GM12891 (cell line): ENCODE results near the gene HDLBP.

Experiments
- DNase-seq: peaks from one replicate; pipeline ENCODE4 v3.0.0; 2011; ENCODE audit warnings: low spot score; ENCODE audit not compliant: insufficient read length
- FAIRE-seq: peaks from 2 replicates; lab custom pipeline; 2011; peaks lifted over from hg19 to GRCh38; lab: Jason Lieb, UNC
- PAX5 ChIP-seq: IDR thresholded peaks from 2 replicates; pipeline ENCODE4 v1.6.1; 2011; ENCODE audit warnings: low read length, moderate library complexity, mild to moderate bottlenecking; ENCODE audit not compliant: insufficient read depth, severe bottlenecking
- POLR2A ChIP-seq: IDR thresholded peaks from 2 replicates; pipeline ENCODE4 v1.6.1; 2011; ENCODE audit warnings: low read depth, low read length, control low read depth
- POLR2AphosphoS5 ChIP-seq: IDR thresholded peaks from 2 replicates; pipeline ENCODE4 v1.6.1; 2011; ENCODE audit warnings: low read depth, low read length, control low read depth
- POU2F2 ChIP-seq: IDR thresholded peaks from 2 replicates; pipeline ENCODE4 v1.6.1; 2011; ENCODE audit warnings: low read depth, mild to moderate bottlenecking, control low read depth, low read length, moderate library complexity
- SPI1 ChIP-seq: IDR thresholded peaks from 2 replicates; pipeline ENCODE4 v1.6.1; 2011; ENCODE audit warnings: low read depth, low read length, control low read depth
- TAF1 ChIP-seq: IDR thresholded peaks from 2 replicates; pipeline ENCODE4 v1.6.1; 2011; ENCODE audit warnings: low read depth, low read length, control low read depth

Gene HDLBP

DNA sequence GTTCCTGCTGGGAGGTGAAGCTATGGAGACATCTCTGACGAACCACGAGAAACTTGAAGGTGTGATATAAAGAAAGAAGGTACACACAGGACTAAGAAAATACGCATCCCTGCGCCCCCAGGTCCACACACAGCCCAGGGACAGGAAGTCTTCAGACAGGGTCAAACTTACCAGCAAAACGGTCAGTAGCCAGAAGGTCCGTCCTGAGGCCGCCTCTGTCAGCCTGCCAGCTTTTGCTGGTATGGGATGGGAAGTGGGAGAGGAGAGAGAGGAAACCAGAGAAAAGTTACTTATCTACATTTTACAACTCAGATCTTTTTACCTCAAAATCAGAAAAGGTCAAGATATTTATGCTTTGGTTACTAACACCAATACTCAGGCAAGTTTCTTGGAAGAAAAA lies 47.2 kb downstream of the HDLBP start:
- no peak for TF ChIP-seq SPI1
- TF ChIP-seq PAX5 = no peak
- TF ChIP-seq POLR2AphosphoS5 = no peak
- TF ChIP-seq TAF1 = no peak
- TF ChIP-seq POLR2A = no peak
- TF ChIP-seq POU2F2 = no peak
- no peak for FAIRE-seq
- DNase-seq = no peak

GRCh38 chr2:241267249-241268067 lies 48.0 kb downstream of the HDLBP start:
- TF ChIP-seq PAX5 = no peak
- no peak for TF ChIP-seq POU2F2
- TF ChIP-seq POLR2AphosphoS5 = no peak
- TF ChIP-seq SPI1 = no peak
- no peak for TF ChIP-seq POLR2A
- TF ChIP-seq TAF1 = no peak
- DNase-seq = no peak
- peak; percentile 33 for FAIRE-seq

- no peak for FAIRE-seq
- TF ChIP-seq POU2F2 (no peak), POLR2A (no peak), POLR2AphosphoS5 (no peak), TAF1 (no peak), SPI1 (no peak), PAX5 (no peak)
Observed at GRCh38 chr2:241265506-241265905, 50.0 kb downstream of the HDLBP start.

DNA sequence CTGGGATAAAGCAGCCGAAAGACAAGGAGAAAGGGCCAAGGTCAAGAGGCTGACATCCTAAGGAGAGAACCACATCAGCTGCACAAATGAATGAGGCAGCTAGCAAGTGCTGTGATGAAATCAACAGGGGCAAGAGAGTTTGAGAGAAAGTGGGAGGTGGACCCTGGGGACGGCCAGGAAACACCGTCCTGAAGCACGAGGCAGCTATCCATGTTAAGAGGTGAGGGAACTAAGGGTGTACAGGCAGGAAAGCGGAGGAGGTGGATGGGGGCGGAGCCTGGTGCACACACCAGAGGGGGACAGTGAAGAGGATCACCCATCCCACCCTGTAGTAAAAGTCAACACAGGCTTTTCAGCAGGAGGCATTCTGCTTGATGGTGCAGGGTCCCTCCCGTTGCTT lies 52.4 kb downstream of the HDLBP start:
- no peak for DNase-seq
- no peak for FAIRE-seq
- no peak for TF ChIP-seq POLR2AphosphoS5
- no peak for TF ChIP-seq POU2F2
- no peak for TF ChIP-seq TAF1
- no peak for TF ChIP-seq SPI1
- TF ChIP-seq PAX5 = no peak
- no peak for TF ChIP-seq POLR2A

More at GRCh38 chr2:241265506-241265905, 50.0 kb downstream of the HDLBP start:
- no peak for DNase-seq

DNA sequence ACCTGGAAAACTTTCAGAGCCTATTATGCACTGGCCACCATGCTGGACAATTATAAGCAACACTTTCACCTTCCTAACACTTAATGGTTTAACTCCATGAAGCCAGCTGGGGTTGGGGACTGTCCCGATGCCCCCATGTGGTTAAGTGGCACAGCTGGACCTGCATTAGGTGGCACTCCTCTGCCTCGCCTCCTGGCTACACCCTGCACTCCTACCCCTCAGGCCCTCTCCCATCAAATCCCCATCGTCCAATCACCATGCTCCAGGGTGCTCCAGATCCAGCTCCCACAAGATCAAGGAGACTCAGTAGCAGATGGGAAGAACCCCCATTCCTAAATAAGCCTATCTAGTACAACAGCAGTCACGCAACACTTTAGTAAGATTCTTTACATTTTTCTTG lies 53.8 kb downstream of the HDLBP start:
- no peak for FAIRE-seq
- TF ChIP-seq PAX5 (no peak), POLR2AphosphoS5 (no peak), POU2F2 (no peak), POLR2A (no peak), SPI1 (no peak), TAF1 (no peak)

DNA sequence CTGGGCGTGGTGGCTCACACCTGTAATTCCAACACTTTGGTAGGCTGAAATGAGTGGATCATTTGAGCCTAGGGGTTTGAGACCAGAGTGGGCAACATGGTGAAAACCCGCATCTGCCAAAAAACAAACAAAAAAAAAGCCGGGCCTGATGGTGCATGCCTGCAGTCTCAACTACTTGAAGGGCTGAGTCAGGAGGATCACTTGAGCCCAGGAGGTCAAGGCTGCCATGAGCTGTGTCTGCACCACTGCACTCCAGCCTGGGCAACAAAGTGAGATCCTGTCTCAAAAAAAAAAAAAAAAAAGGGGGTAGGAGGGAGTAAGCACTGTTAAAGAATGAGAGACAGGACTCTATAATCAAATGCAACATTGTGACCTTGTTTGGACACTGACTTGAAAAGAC lies 54.6 kb downstream of the HDLBP start:
- no peak for DNase-seq
- FAIRE-seq = no peak
- TF ChIP-seq POU2F2 = no peak
- no peak for TF ChIP-seq POLR2A
- no peak for TF ChIP-seq TAF1
- no peak for TF ChIP-seq PAX5
- TF ChIP-seq POLR2AphosphoS5 = no peak
- TF ChIP-seq SPI1 = no peak

More for the DNA sequence above, 53.8 kb downstream of the HDLBP start:
- DNase-seq = no peak

DNA sequence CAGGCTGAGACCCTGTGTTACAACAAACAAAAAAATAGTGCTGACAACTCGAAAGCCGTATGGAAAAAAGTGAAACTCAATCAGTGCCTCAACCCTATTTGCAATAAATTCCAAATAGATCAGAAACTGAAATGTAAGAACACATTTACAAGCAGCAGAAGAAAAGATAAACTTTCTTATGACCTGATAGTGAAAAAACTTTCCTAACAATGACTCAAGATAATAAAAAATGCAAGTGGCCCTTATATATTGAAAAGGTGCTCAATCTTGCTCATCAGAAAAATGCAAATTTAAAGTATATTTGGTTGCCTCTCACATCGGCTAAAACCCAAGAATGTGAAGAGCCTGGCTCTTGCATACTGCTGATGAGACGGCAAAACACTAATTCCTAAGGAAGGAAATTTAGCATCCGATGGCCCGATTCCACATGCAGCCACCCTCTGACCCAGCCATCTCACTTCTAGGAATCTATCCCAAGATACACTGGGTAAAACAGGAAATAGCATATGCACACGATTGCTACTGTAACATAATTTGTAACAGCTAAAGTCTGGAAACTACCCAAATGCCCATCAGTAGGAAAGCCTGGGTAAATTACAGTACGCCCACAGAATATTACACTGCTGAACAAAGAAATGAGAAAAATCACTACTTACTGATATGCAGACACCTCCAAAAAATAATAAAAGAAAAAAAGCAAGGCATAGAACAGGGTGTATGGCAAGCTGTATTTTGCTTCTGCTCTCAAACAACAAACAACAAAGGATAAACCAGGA lies 56.8 kb downstream of the HDLBP start:
- TF ChIP-seq TAF1 (no peak), SPI1 (no peak), POLR2AphosphoS5 (no peak), PAX5 (no peak), POU2F2 (no peak), POLR2A (no peak)
- DNase-seq = no peak
- no peak for FAIRE-seq

- DNase-seq (no peak), FAIRE-seq (no peak)
- no peak for TF ChIP-seq POU2F2
- TF ChIP-seq TAF1 = no peak
- TF ChIP-seq POLR2AphosphoS5 = no peak
- no peak for TF ChIP-seq PAX5
- no peak for TF ChIP-seq SPI1
- no peak for TF ChIP-seq POLR2A
Observed at GRCh38 chr2:241257419-241258032, 57.9 kb downstream of the HDLBP start.

DNA sequence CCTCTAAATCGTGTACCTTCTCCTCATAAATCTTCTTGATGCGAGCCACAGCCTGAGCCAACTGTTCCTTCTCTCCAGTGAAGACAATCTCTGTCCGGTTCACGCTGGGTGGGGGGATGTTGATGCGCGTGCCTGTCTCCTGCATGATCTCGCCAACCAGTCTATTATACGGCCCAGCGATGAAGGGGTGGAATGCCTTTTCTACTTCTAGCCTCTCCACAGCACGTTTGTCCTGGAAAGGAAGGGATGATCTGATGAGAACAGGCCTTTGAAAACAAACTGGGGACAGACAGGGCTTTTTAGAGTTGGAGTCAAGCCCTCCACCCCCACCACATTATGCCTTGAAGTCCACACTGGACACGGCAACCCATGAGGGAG lies 59.3 kb downstream of the HDLBP start:
- TF ChIP-seq POU2F2 = no peak
- no peak for TF ChIP-seq POLR2AphosphoS5
- no peak for TF ChIP-seq PAX5
- no peak for TF ChIP-seq SPI1
- TF ChIP-seq TAF1 = no peak
- TF ChIP-seq POLR2A = no peak
- no peak for DNase-seq
- no peak for FAIRE-seq
